ENCODE data around the gene KCNK10.

DNA sequence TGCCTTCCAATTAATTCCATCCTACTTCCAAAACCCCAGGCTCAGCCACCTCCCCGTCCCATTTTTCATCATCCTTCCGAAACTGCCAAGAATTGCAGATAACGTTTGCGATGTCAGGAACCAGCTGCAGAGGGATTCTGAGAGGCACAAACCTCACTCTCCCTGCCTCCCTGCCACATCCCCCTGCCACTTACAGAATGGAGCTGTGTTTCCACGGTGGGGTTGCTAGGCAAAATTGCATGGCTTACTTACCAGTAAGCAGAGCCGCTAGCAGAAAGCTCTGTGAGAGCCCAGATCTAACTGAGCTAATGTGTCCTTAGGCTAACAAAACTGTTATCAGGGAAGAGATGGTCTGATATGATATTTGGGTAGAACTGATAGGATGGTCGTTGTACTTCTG lies 127.4 kb downstream of the KCNK10 start:
- TF ChIP-seq POLR2AphosphoS5 (IDR thresholded peaks at IDR 0.05; ENCODE audit: low read depth, low read length) (no peak), POLR2A (IDR thresholded peaks at IDR 0.05; ENCODE audit: low read depth, low read length) (no peak), SPI1 (IDR thresholded peaks at IDR 0.05; ENCODE audit: low read depth, low read length) (no peak), TAF1 (IDR thresholded peaks at IDR 0.05; ENCODE audit: low read depth, low read length) (no peak)

All from GM12891 (cell line).